SK-MEL-5 (cell line): ENCODE data around the gene CCDC88C. TPM values are rescaled to one million over a fixed set of nuclear protein-coding genes. Genes with fewer than 3 reads are reported as not detected.
"Not testable (repeated sequence)": the region's sequence is repeated elsewhere in the genome, so short reads cannot be mapped to it uniquely, and the experiment has no call there.

ENCODE experiments used
- DNase-seq: peaks from one replicate; pipeline ENCODE4 v3.0.0-alpha.2; 2016; ENCODE audit warnings: low read depth, low spot score
- in situ Hi-C: cut with HindIII; loops from 2 replicates; pipeline ENCODE4 v1.10.0; 2016; ENCODE audit warnings: low sequenced_read_pairs, high pct_unique_total_duplicates, low pct_unique_long_range_greater_than_20kb
- total RNA-seq: library from RNA; depleted of rRNA; stranded (reverse); fragments of >200 nt; shearing (Covaris generic); gene quantifications from 2 replicates; pipeline ENCODE4 v1.2.3, GENCODE V29; 2014

The CCDC88C gene
- total RNA-seq, 1 experiment from 2014 or later = 6.4 TPM

GRCh38 chr14:91424813-91425530 lies 7.4 kb upstream of the CCDC88C start:
- in situ Hi-C loops = no loop called here

GRCh38 chr14:91420686-91421085 lies 3.1 kb upstream of the CCDC88C start:
- DNase-seq = no peak
- in situ Hi-C loops = no loop called here

More at GRCh38 chr14:91424813-91425530, 7.4 kb upstream of the CCDC88C start:
- DNase-seq = no peak

DNA sequence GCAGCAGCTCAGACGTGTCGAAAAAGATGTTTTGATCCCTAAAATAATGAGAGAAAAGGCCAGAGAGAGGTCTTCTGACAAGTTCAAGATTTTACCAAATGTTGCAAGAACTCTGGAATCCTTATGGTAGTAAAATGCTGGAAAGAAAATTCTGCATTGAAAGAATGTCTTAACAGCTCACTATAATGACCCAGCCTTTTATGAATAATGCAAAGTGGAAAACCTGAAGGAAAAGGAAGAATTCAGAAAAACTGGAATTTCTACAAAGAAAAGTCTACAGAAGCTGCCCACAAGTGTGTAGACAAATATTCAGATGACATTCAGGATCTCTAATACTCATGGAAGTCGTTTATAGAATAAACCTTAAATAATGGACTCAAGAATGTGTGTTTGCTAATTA lies 1.8 kb upstream of the CCDC88C start:
- in situ Hi-C loops = no loop called here

DNA sequence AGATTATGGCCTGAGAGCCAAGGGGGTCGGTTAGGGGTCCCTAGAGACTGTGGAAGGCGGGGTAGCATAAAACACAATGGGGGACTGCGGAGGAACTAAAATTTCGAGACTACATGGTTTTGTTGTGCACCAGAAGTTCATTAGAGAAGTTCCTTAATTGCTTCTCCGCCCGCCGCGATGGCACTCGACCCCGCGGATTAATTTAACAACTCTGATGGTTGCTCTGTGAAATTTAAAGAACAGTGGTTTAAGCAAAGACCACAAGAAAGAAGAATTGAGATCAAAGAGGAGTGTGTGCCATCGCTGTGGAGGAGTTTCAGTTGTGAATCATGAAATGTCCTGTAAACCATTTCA lies 1.4 kb upstream of the CCDC88C start:
- in situ Hi-C loops = no loop called here
- no peak for DNase-seq

More for the DNA sequence above, 1.8 kb upstream of the CCDC88C start:
- no peak for DNase-seq

- in situ Hi-C loops = no loop called here
- DNase-seq = peak; percentile 56
Observed at GRCh38 chr14:91418387-91419043, 895 bp upstream of the CCDC88C start.

DNA sequence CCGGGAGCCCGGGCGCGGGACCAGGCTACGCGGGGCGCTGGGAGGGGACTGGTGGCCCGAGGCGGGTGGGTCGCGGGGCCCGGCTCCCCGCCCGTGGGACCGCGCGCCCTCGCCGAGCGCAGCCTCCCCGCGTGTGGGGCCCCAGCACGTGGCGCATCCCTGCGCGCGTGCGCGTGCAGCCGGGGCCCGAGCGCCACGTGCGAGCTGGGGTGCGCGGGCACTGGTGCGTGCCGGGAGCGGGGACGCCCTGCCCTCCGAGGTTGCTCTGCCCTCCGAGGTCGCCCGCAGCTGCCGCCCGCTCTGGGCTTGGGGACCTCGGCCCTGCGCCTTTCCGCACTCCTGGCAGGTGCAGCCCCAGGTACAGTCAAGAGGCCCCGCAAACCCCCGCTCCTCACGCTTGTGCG lies 365 bp upstream of the CCDC88C start:
- DNase-seq = peak; percentile 4
- in situ Hi-C loops = no loop called here

DNA sequence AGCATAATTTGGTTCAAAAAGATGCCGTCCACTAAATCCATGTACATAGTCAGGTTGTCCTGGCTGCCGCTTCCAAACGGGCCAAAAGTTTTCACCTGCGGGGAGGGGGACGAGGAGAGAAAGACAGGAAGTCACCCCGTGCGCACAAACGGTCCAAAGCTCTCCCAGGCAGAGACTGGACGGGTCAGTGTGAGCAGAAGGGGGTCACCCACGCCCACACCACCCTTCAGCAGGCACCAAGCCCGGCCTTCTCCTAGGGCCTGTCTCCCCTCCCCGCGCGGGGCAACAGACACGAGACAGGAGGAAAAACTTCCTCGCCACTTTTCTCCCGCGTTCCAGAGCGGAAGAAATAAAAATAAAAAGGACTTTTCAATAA lies 888 bp downstream of the CCDC88C start:
- in situ Hi-C loops = no loop called here
- no peak for DNase-seq

DNA sequence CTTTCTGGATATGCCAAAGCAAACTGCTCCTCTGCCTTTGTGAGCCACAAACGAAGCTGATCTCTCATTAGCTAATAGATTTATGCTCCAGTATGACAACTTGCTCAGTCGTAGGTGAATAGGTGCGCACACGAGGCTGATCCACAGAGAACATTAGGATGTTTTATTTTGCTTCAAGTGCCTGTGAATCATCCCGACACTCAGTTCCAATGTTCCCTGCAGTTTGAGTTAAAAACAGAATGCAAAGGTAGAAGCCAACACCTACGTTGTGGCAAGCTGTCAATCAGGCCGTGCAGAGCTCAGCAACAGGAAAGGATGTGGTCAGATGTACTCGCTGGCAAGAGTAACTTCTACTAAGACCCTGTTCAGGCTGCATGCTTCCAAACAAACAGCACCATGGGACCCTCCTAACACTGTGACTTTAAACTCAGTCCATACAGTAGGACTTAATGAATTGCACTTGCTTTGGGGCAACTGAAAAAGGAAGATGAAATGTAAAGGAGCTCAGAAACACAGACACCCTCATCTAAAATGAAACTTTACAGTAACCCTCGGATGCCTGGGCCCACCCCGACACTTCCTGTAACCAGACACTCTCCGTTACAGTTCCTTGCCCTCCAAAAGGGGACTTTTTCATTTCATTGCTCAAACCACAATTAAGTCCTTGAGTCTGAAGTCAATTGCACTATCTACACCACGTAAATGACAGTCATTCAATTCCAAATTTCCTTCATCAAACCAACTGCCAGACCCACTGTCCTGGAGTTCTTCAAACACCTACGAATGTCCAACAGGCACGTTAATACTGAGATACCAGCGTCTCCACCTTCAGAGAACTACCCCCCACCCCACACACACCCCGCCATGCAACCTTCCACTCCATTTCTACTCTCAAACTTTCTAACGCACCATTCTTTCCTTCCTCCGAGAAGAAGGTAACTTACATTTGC lies 1.6 kb downstream of the CCDC88C start:
- in situ Hi-C loops = no loop called here

GRCh38 chr14:91414475-91414833 lies 3.2 kb downstream of the CCDC88C start:
- DNase-seq = no peak
- in situ Hi-C loops = no loop called here

More for the DNA sequence above, 1.6 kb downstream of the CCDC88C start:
- DNase-seq = no peak

DNA sequence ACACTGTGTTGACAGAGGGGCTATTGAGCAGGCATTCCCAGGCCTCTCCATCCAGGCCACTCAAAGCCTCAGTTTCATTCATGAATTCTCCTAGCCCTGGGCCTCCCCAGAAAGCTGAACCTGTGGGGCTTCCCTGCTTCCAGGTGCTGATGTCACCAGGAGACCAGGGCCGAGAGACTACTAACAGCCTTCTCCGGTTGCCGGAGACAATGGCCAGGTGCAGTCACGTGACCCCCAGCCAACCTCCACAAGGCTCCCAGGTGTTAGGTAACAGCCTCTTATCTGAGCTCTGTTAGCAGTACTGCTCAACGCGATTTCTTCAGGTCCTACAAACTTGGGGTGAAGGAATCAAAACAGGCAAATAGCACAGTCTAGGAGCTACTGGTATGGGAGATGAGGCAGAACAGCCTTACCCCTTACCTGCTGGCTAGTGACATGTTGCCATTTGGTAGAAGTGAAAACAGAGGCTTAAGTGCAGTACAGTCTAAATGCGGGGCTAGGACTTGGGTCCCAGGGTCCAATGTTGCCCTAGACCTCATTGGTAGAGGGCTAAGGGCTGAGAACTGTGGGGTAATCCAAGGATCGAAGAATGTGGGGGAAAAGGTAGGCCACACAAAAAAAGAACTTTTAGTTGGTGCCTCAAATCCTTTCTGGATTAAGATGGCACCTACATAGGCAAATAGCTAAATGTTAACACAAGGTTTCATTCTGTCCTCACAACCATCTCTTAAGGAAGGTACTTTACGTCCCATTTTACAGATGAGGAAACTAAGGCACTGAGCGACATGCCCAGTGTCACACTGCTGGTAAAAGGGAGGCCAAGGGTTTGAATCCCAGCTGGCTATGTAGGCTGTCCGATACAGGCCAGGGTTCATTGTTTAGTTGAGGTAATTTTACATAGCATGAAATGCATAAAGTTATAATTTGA lies 3.8 kb downstream of the CCDC88C start:
- DNase-seq = no peak
- in situ Hi-C loops = no loop called here

- DNase-seq = no peak
- in situ Hi-C loops = no loop called here
Observed at GRCh38 chr14:91412939-91413338, 4.7 kb downstream of the CCDC88C start.

- in situ Hi-C loops = no loop called here
Observed at GRCh38 chr14:91410771-91411536, 6.7 kb downstream of the CCDC88C start.

GRCh38 chr14:91409928-91410718 lies 7.5 kb downstream of the CCDC88C start:
- peak; percentile 71 for DNase-seq
- in situ Hi-C loops = no loop called here

More at GRCh38 chr14:91410771-91411536, 6.7 kb downstream of the CCDC88C start:
- DNase-seq = no peak

GRCh38 chr14:91409240-91409639 lies 8.4 kb downstream of the CCDC88C start:
- in situ Hi-C loops, DNase-seq: not testable (repeated sequence)

DNA sequence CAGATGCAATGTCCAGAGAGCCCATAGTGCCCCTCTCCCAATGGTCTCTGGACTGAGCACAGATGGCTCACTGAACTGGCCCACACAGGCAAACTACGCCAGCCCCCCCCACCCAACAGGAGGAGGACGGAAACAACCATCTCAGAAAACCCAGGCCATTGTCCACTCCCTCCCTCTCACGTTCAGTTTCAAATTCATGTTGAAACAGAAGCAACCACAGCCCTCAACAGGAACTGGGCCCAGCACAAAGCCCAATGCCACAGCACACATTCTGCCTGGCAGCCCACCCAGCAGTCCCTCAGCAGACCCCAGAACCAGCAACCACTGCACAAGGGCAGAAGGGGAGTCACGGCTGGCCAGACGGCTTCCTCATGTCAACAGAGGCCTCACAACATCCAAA lies 10.6 kb downstream of the CCDC88C start:
- no peak for DNase-seq
- in situ Hi-C loops = no loop called here

DNA sequence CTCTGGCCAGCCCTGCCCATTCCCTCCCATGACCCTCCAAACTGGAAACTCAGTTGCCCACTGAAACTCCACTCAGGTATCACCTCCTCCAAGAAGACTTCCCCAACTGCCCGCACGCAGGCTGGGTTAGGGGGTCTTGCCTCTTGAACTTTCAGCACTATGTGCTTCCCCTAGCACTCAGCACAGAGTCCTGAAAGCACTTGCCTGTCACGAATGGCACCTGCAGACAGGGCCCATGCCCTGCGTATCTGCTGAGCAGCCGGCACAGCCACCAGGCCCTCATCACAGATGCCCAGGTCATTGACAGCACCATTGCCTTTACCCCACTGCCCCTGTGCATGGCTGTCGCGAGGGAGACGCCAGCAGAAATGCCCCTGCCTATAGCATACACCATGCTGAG lies 11.2 kb downstream of the CCDC88C start:
- DNase-seq = no peak
- in situ Hi-C loops = no loop called here
